HG03066 (cell line): ENCODE measurements around the gene CD200R1.
A peak's percentile ranks its signal among the peaks of the same experiment; 100 is the strongest.
"Not testable (repeated sequence)": the region's sequence is repeated elsewhere in the genome, so short reads cannot be mapped to it uniquely, and the experiment has no call there.

ENCODE experiments used
- ATAC-seq: cut with Tn5 transposase; IDR thresholded peaks from one replicate; pipeline ENCODE4 v1.9.1; 2021; ENCODE audit warnings: low read depth; ENCODE audit not compliant: unreplicated experiment

CD200R1 gene

GRCh38 chr3:112976001-112976400, 1.1 kb upstream of the CD200R1 start:
- no peak for ATAC-seq

GRCh38 chr3:112974178-112974517, 755 bp downstream of the CD200R1 start:
- ATAC-seq, result peak; percentile 27

GRCh38 chr3:112973325-112974177, 1.4 kb downstream of the CD200R1 start:
- ATAC-seq, result peak; percentile 90

GRCh38 chr3:112972158-112972557, 2.7 kb downstream of the CD200R1 start:
- no peak for ATAC-seq

GRCh38 chr3:112967828-112968227, 7.1 kb downstream of the CD200R1 start:
- ATAC-seq, result no peak

GRCh38 chr3:112967425-112967824, 7.5 kb downstream of the CD200R1 start:
- no peak for ATAC-seq

- ATAC-seq, result no peak
Measured at GRCh38 chr3:112966633-112967032, 8.3 kb downstream of the CD200R1 start.

- ATAC-seq, result no peak
Measured at GRCh38 chr3:112965656-112966055, 9.2 kb downstream of the CD200R1 start.

GRCh38 chr3:112963683-112964082, 11.2 kb downstream of the CD200R1 start:
- ATAC-seq, result no peak

- ATAC-seq, result peak; percentile 59
Measured at GRCh38 chr3:112958811-112959560, 15.9 kb downstream of the CD200R1 start.

GRCh38 chr3:112956351-112956750, 18.6 kb downstream of the CD200R1 start:
- no peak for ATAC-seq

GRCh38 chr3:112948346-112948838, 26.5 kb downstream of the CD200R1 start:
- no peak for ATAC-seq

- ATAC-seq, result no peak
Measured at GRCh38 chr3:112931736-112932521, 43.0 kb downstream of the CD200R1 start.

- no peak for ATAC-seq
Measured at GRCh38 chr3:112930771-112931170, 44.1 kb downstream of the CD200R1 start.

GRCh38 chr3:112925969-112926368, 48.9 kb downstream of the CD200R1 start:
- ATAC-seq, result no peak

GRCh38 chr3:112925560-112925959, 49.3 kb downstream of the CD200R1 start:
- no peak for ATAC-seq

- ATAC-seq, result not testable (repeated sequence)
Measured at GRCh38 chr3:112919541-112919940, 55.4 kb downstream of the CD200R1 start.

GRCh38 chr3:112908252-112908651, 66.7 kb downstream of the CD200R1 start:
- ATAC-seq, result peak; percentile 97

- ATAC-seq, result no peak
Measured at GRCh38 chr3:112904786-112905185, 70.1 kb downstream of the CD200R1 start.

GRCh38 chr3:112900113-112900512, 74.8 kb downstream of the CD200R1 start:
- ATAC-seq, result no peak

- ATAC-seq, result no peak
Measured at GRCh38 chr3:112897791-112898190, 77.1 kb downstream of the CD200R1 start.
